ENCODE results near the gene KLHL26. TPM values are rescaled to one million over a fixed set of nuclear protein-coding genes. Genes with fewer than 3 reads are reported as not detected.

KLHL26 gene
- total and polyA plus RNA-seq, 9 of the 15 experiments (the other 6 are each of a cell fraction or from before 2014, with no cell fraction given), result 0.13 to 13.3 (median 1.4) TPM

- TF ChIP-seq NUFIP1 (IDR thresholded peaks at IDR 0.05; ENCODE audit: partially characterized antibody) (no peak), TAF9B (IDR thresholded peaks at IDR 0.05; ENCODE audit: partially characterized antibody) (no peak), CREB5 (CRISPR knock-in tag; IDR thresholded peaks at IDR 0.05) (no peak), RBM17 (IDR thresholded peaks at IDR 0.05; ENCODE audit: borderline replicate concordance, low read depth, low read length) (no peak), E2F6 (IDR thresholded peaks at IDR 0.05; ENCODE audit: borderline replicate concordance in 1 of 2, extremely low read depth in 1 of 2, insufficient read depth in 1 of 2, insufficient read length in 1 of 2, low read depth in 1 of 2, low read length in 1 of 2, poor library complexity in 1 of 2, severe bottlenecking in 1 of 2) (peak; percentile 43 to 69), THRB (CRISPR knock-in tag; conservative IDR thresholded peaks at IDR 0.05) (no peak), PTBP1 (IDR thresholded peaks at IDR 0.05; ENCODE audit: low read depth, low read length) (no peak), ZNF124 (CRISPR knock-in tag; IDR thresholded peaks at IDR 0.05) (no peak), ZNF224 (CRISPR knock-in tag; IDR thresholded peaks at IDR 0.05) (no peak), ZFX (CRISPR knock-in tag; IDR thresholded peaks at IDR 0.05) (peak; percentile 59; the same call in 1 of the 2 replicates), GMEB1 (CRISPR knock-in tag; IDR thresholded peaks at IDR 0.05) (0 out of 2 replicates have a peak, but pooled peaks have one; percentile 42), GTF2F1 (IDR thresholded peaks at IDR 0.05; ENCODE audit: low read depth, low read length) (no peak), E2F4 (CRISPR knock-in tag; IDR thresholded peaks at IDR 0.05; ENCODE audit: low read depth) (no peak), HDAC8 (tag; IDR thresholded peaks at IDR 0.05) (no peak), SMARCB1 (IDR thresholded peaks at IDR 0.05; ENCODE audit: insufficient read length, low read depth) (no peak), ZNF184 (CRISPR knock-in tag; IDR thresholded peaks at IDR 0.05) (no peak)
These were observed 40.1 kb upstream of the KLHL26 start (continued) for GRCh38 chr19:18596752-18597157.
